Keratinocyte (primary cell): ENCODE results near the gene SMYD3. TPM values are rescaled to one million over a fixed set of nuclear protein-coding genes. Genes with fewer than 3 reads are reported as not detected.

Source experiments
- DNase-seq: peaks from one replicate; pipeline ENCODE4 v3.0.0-alpha.2; 2011; ENCODE audit warnings: low read depth, missing footprints, low spot score
- FAIRE-seq: peaks from 2 replicates; lab custom pipeline; 2011; peaks lifted over from hg19 to GRCh38; lab: Jason Lieb, UNC
- H2AFZ ChIP-seq: 2 replicates; pipeline ENCODE4 v1.6.0; 2012; ENCODE audit warnings: low read length, control low read depth, inconsistent platforms; ENCODE audit not compliant: control insufficient read depth
- H3K27ac ChIP-seq: 2 replicates; pipeline ENCODE4 v1.5.1; 2011; ENCODE audit warnings: low read length; ENCODE audit not compliant: control insufficient read depth, insufficient read depth
- H3K27me3 ChIP-seq: 3 replicates; pipeline ENCODE4 v1.6.0; 2011; ENCODE audit warnings: low read length; ENCODE audit not compliant: control insufficient read depth, insufficient read depth; ENCODE audit errors: extremely low read depth
- H3K36me3 ChIP-seq, 2 experiments: 2 replicates in 1 of 2; 3 replicates in 1 of 2; pipeline ENCODE4 v1.5.1; 2011; ENCODE audit warnings: low read length in 2 of 2, mild to moderate bottlenecking in 1 of 2; ENCODE audit not compliant: control insufficient read depth in 2 of 2, insufficient read depth in 2 of 2; ENCODE audit errors: extremely low read depth in 1 of 2
- H3K4me1 ChIP-seq: 3 replicates; pipeline ENCODE4 v1.5.1; 2011; ENCODE audit warnings: low read length; ENCODE audit not compliant: control insufficient read depth, insufficient read depth; ENCODE audit errors: extremely low read depth
- H3K4me2 ChIP-seq: 3 replicates; pipeline ENCODE4 v1.6.0; 2011; ENCODE audit warnings: low read depth, low read length; ENCODE audit not compliant: control insufficient read depth, insufficient read depth; ENCODE audit errors: extremely low read depth
- H3K4me3 ChIP-seq, 3 experiments: fragments of 200-600 bp in 1 of 3; sonication (generic) in 1 of 3; 2 replicates in 2 of 3; 3 replicates in 1 of 3; pipeline ENCODE4 v1.5.1; 2011 to 2016; ENCODE audit warnings: low read length in 3 of 3, mild to moderate bottlenecking in 3 of 3, control low read depth in 2 of 3, inconsistent platforms in 1 of 3, low read depth in 1 of 3, mixed read lengths in 1 of 3, mixed run types in 1 of 3, moderate library complexity in 1 of 3; ENCODE audit not compliant: control insufficient read depth in 2 of 3, insufficient read depth in 2 of 3; ENCODE audit errors: extremely low read depth in 1 of 3
- H3K79me2 ChIP-seq: 2 replicates; pipeline ENCODE4 v1.6.0; 2012; ENCODE audit warnings: low read length; ENCODE audit not compliant: control insufficient read depth, insufficient read depth
- H3K9ac ChIP-seq: 3 replicates; pipeline ENCODE4 v1.6.0; 2011; ENCODE audit warnings: low read length; ENCODE audit not compliant: control insufficient read depth, insufficient read depth; ENCODE audit errors: extremely low read depth
- H3K9me1 ChIP-seq: 3 replicates; pipeline ENCODE4 v1.6.0; 2011; ENCODE audit warnings: low read length; ENCODE audit not compliant: control insufficient read depth, insufficient read depth; ENCODE audit errors: extremely low read depth
- H3K9me3 ChIP-seq: 2 replicates; pipeline ENCODE4 v1.5.1; 2012; ENCODE audit warnings: low read depth, low read length; ENCODE audit not compliant: control insufficient read depth
- H4K20me1 ChIP-seq: 3 replicates; pipeline ENCODE4 v1.6.0; 2011; ENCODE audit warnings: low read length; ENCODE audit not compliant: control insufficient read depth, insufficient read depth; ENCODE audit errors: extremely low read depth
- EZH2 ChIP-seq: IDR thresholded peaks from one replicate; pipeline ENCODE4 v1.6.1; 2012; ENCODE audit warnings: inconsistent platforms, mild to moderate bottlenecking, low read length, moderate library complexity
- dilution Hi-C: fragments of 300-500 bp; cut with MboI; formaldehyde crosslinking; loops from one replicate; pipeline ENCODE4 v1.7.0; 2020; ENCODE audit warnings: low sequenced_read_pairs; ENCODE audit not compliant: extremely low pct_ligation_motif_present
- polyA plus RNA-seq, 5 experiments: library from polyadenylated mRNA; depleted of rRNA in 3 of 5; stranded (reverse) in 3 of 5; stranded (forward) in 1 of 5; unstranded in 1 of 5; fragments of >200 nt; gene quantifications; 1 replicate in 1 of 5; 2 replicates in 3 of 5; 3 replicates in 1 of 5; pipeline versions ENCODE4 v1.2.1 to v1.2.3, GENCODE V29; 2011 to 2012; ENCODE audit warnings: missing spikeins in 2 of 5, low read depth in 1 of 5, low replicate concordance in 1 of 5
- TF ChIP-seq, protein P1 (sequence below), 3 experiments: IDR thresholded peaks in 1 of 3; conservative IDR thresholded peaks in 1 of 3; optimal IDR thresholded peaks in 1 of 3; 2 replicates in 2 of 3; 3 replicates in 1 of 3; pipeline versions ENCODE3 to v1.5.1; 2011; ENCODE audit warnings: low read length in 3 of 3, mild to moderate bottlenecking in 3 of 3, moderate library complexity in 2 of 3, control low read depth in 1 of 3, inconsistent platforms in 1 of 3; ENCODE audit not compliant: insufficient read depth in 2 of 3; ENCODE audit errors: extremely low read depth in 1 of 3

Gene SMYD3
- polyA plus RNA-seq, 1 donor (not counting 4 experiments of a cell fraction or from before 2014, with no cell fraction given), result 31.0 TPM

DNA sequence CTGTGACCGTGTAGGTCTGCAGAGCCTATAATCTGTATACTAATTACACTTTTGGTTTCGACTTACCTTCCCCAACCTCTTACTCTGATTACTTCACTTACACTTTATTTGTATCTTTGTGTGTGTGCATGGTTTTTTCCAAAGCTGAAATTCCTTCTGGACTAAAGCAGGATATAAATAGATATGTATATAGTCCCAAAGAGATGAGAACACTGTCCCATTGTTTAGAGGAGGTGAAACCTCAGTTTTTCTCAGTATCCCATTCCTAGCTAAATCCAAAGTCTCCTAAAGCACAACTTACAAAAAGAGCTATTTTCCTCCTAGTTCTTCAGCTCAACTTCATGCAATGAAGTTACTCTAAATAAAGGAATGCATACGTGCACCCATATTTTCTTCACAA, 442.2 kb downstream of the SMYD3 start:
- Histone ChIP-seq H3K9me1 (no peaks in the 10 kb centered on the region), H3K27ac (no peak overlapping the region), H3K9me3 (no peaks in the 10 kb centered on the region), H2AFZ (no peak overlapping the region), H3K27me3 (no peaks in the 10 kb centered on the region), H3K36me3 (no peaks in the 10 kb centered on the region), H4K20me1 (no peaks in the 10 kb centered on the region), H3K4me2 (no peak overlapping the region), H3K4me3 (no peak overlapping the region), H3K4me1 (peaks cover 7% of the 10 kb centered on the region), H3K9ac (no peak overlapping the region), H3K79me2 (no peaks in the 10 kb centered on the region)
- dilution Hi-C loops, result no loop called here
- FAIRE-seq (no peak), DNase-seq (no peak)
- TF ChIP-seq, protein P1, sequence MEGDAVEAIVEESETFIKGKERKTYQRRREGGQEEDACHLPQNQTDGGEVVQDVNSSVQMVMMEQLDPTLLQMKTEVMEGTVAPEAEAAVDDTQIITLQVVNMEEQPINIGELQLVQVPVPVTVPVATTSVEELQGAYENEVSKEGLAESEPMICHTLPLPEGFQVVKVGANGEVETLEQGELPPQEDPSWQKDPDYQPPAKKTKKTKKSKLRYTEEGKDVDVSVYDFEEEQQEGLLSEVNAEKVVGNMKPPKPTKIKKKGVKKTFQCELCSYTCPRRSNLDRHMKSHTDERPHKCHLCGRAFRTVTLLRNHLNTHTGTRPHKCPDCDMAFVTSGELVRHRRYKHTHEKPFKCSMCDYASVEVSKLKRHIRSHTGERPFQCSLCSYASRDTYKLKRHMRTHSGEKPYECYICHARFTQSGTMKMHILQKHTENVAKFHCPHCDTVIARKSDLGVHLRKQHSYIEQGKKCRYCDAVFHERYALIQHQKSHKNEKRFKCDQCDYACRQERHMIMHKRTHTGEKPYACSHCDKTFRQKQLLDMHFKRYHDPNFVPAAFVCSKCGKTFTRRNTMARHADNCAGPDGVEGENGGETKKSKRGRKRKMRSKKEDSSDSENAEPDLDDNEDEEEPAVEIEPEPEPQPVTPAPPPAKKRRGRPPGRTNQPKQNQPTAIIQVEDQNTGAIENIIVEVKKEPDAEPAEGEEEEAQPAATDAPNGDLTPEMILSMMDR (optimal IDR thresholded peaks at IDR 0.05 in 1 of 3, IDR thresholded peaks at IDR 0.05 in 1 of 3, conservative IDR thresholded peaks at IDR 0.05 in 1 of 3; ENCODE audit: extremely low read depth in 1 of 3, insufficient read depth in 2 of 3, low read length in 3 of 3), result no peak
- TF ChIP-seq EZH2, result no peak

DNA sequence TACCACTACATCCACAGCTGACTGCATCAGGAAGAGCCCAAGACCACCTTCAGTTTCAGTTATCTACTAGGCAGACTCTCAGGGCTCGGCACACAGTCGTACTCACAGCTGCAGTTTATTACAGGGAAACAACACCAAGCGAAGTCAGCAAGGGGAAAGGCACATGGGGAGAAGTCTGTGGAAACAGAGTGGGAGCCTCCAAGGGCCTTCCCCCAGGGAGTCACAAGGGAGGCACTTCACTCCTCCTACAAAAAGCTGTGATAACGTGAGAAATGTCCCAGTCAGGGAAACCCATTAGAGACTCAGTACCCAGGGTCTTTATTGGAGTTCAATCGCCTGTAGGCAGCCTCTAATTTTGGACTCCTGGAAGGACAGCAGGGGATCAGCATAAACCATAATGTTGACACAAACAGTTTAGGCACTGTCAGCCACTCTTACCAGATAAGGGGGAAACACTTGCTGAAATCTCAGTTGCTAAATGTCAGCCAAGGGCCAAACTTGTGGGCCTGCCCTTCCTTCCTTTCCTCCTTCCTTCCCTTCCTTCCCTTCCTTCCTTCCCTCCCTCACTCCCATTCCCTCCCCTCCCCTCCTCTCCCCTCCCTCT, 444.0 kb downstream of the SMYD3 start:
- dilution Hi-C loops, result no loop called here

More for the DNA sequence above, 444.0 kb downstream of the SMYD3 start:
- H3K4me1 ChIP-seq, result peaks cover under 1% of the 10 kb centered on the region
- TF ChIP-seq, protein P1 (optimal IDR thresholded peaks at IDR 0.05 in 1 of 3, IDR thresholded peaks at IDR 0.05 in 1 of 3, conservative IDR thresholded peaks at IDR 0.05 in 1 of 3; ENCODE audit: extremely low read depth in 1 of 3, insufficient read depth in 2 of 3, low read length in 3 of 3), result no peak
- TF ChIP-seq EZH2, result no peak
- no peak overlapping the region for H2AFZ ChIP-seq
- H3K27me3 ChIP-seq, result no peaks in the 10 kb centered on the region
- H3K9ac ChIP-seq, result no peak overlapping the region
- no peaks in the 10 kb centered on the region for H4K20me1 ChIP-seq
- DNase-seq (no peak), FAIRE-seq (no peak)
- H3K79me2 ChIP-seq, result no peaks in the 10 kb centered on the region
- H3K9me3 ChIP-seq, result no peaks in the 10 kb centered on the region
- no peaks in the 10 kb centered on the region for H3K9me1 ChIP-seq
- no peak overlapping the region for H3K4me3 ChIP-seq
- H3K36me3 ChIP-seq, result no peaks in the 10 kb centered on the region
- no peak overlapping the region for H3K27ac ChIP-seq
- no peak overlapping the region for H3K4me2 ChIP-seq
